HepG2 (cell line): Measurements from ENCODE around the gene KCNIP4. TPM values are rescaled to one million over a fixed set of nuclear protein-coding genes. Genes with fewer than 3 reads are reported as not detected.
A peak's percentile ranks its signal among the peaks of the same experiment; 100 is the strongest.

Source experiments
- ATAC-seq: fragments of 200-7000 bp; cut with Tn5 transposase; 3 replicates; pipeline ENCODE4 v1.9.1; 2020; ENCODE audit warnings: mild to moderate bottlenecking, moderate library complexity
- BruUV-seq: library from RNA; stranded (reverse); fragments of 400-500 nt; replicated peaks from 2 replicates; lab custom pipeline; 2021; lab: Mats Ljungman, UMichigan
- CTCF ChIA-PET: fragments of 300-600 bp; formaldehyde crosslinking; extraction: SDS; loops from one replicate; lab custom pipeline; 2021; ENCODE audit warnings: low total read pairs, inconsistent platforms, low intra/inter-chr PET ratio; lab: Yijun Ruan, JAX
- POLR2A ChIA-PET: fragments of 350-600 bp; sonication (Branson Sonifier 250); formaldehyde crosslinking; loops from one replicate; lab custom pipeline; 2020; ENCODE audit warnings: antibody characterized with exemption, inconsistent platforms; lab: Yijun Ruan, JAX
- DNase-seq: peaks from one replicate; pipeline ENCODE4 v3.0.0-alpha.2; 2015; ENCODE audit warnings: low spot score
- FAIRE-seq: peaks from 3 replicates; lab custom pipeline; 2011; peaks lifted over from hg19 to GRCh38; lab: Jason Lieb, UNC
- H2AFZ ChIP-seq: one replicate; pipeline ENCODE4 v1.6.1; 2011; ENCODE audit warnings: low read length, inconsistent platforms
- H3K27ac ChIP-seq: fragments of 300-600 bp; 3 replicates; pipeline ENCODE4 v1.8.0; 2011; ENCODE audit warnings: mixed run types, mild to moderate bottlenecking, mixed read lengths, low read length, inconsistent platforms; ENCODE audit not compliant: insufficient read depth; ENCODE audit errors: extremely low read length
- H3K27me3 ChIP-seq, 2 experiments: fragments of 200-600 bp in 1 of 2; 2 replicates in 1 of 2; 3 replicates in 1 of 2; pipeline versions ENCODE4 v1.6.0 to v1.8.0; 2011; ENCODE audit warnings: low read length in 2 of 2, mild to moderate bottlenecking in 2 of 2, moderate library complexity in 2 of 2, inconsistent platforms in 1 of 2; ENCODE audit not compliant: insufficient read depth in 2 of 2, control insufficient read depth in 1 of 2
- H3K36me3 ChIP-seq, 2 experiments: fragments of 200-600 bp in 1 of 2; replicated peaks in 1 of 2; 2 replicates in 1 of 2; 3 replicates in 1 of 2; pipeline versions ENCODE4 v1.5.1 to v1.8.0; 2011; ENCODE audit warnings: low read length in 2 of 2, inconsistent platforms in 1 of 2; ENCODE audit not compliant: insufficient read depth in 2 of 2, control insufficient read depth in 1 of 2
- H3K4me1 ChIP-seq: 2 replicates; pipeline ENCODE4 v1.5.1; 2012; ENCODE audit warnings: low read length, inconsistent platforms; ENCODE audit not compliant: insufficient read depth
- H3K4me2 ChIP-seq: 2 replicates; pipeline ENCODE4 v1.6.0; 2011; ENCODE audit warnings: low read depth, low read length, inconsistent platforms
- H3K4me3 ChIP-seq, 3 experiments: fragments of 200-600 bp in 1 of 3; sonication (generic), shearing (Covaris generic) in 1 of 3; replicated peaks in 1 of 3; 2 replicates each; pipeline ENCODE4 v1.5.1; 2011 to 2016; ENCODE audit warnings: low read length in 3 of 3, inconsistent platforms in 2 of 3, low read depth in 2 of 3, mild to moderate bottlenecking in 2 of 3, control low read depth in 1 of 3, mixed read lengths in 1 of 3; ENCODE audit not compliant: insufficient read depth in 1 of 3
- H3K79me2 ChIP-seq: one replicate; pipeline ENCODE4 v1.6.1; 2011; ENCODE audit warnings: low read length, inconsistent platforms; ENCODE audit not compliant: insufficient read depth
- H3K9ac ChIP-seq: 2 replicates; pipeline ENCODE4 v1.6.0; 2011; ENCODE audit warnings: mild to moderate bottlenecking, low read depth, low read length, inconsistent platforms; ENCODE audit not compliant: insufficient read depth
- H3K9me3 ChIP-seq: 2 replicates; pipeline ENCODE4 v1.5.1; 2012; ENCODE audit warnings: mild to moderate bottlenecking, low read length
- H4K20me1 ChIP-seq: 2 replicates; pipeline ENCODE4 v1.6.0; 2011; ENCODE audit warnings: inconsistent platforms, mild to moderate bottlenecking, low read length, moderate library complexity; ENCODE audit not compliant: insufficient read depth
- ATF7 ChIP-seq, 2 experiments: fragments of 450-650 bp in 1 of 2; sonication (generic) in 1 of 2; formaldehyde crosslinking in 1 of 2; IDR thresholded peaks; 2 replicates each; pipeline versions ENCODE4 v1.4.0 to v1.6.1; 2016 to 2020; ENCODE audit warnings: antibody characterized with exemption in 1 of 2, mild to moderate bottlenecking in 1 of 2, missing genetic modification reagents in 1 of 2
- EHMT2 ChIP-seq: fragments of 200-600 bp; sonication (generic); IDR thresholded peaks from 2 replicates; pipeline ENCODE4 v1.7.0; 2017; ENCODE audit warnings: antibody characterized with exemption, low read depth, low read length, borderline replicate concordance
- PPARG ChIP-seq: conservative IDR thresholded peaks from 2 replicates; pipeline ENCODE4 v1.6.1; 2016; ENCODE audit warnings: missing biosample characterization, missing genetic modification reagents
- RFXANK ChIP-seq: IDR thresholded peaks from 2 replicates; pipeline ENCODE4 v1.6.1; 2016
- ZFP36 ChIP-seq: fragments of 150-350 bp; IDR thresholded peaks from 2 replicates; pipeline ENCODE4 v1.6.1; 2018; ENCODE audit warnings: borderline replicate concordance, low read length, low read depth; ENCODE audit not compliant: partially characterized antibody
- whole genome bisulfite sequencing: methylation state at CpG from one replicate; pipeline ENCODE4 v1.1.6; 2017; ENCODE audit warnings: low lambda C conversion rate; 5-methylcytosine and 5-hydroxymethylcytosine counted together
- in situ Hi-C: cut with HindIII; loops from 2 replicates; pipeline ENCODE4 v1.10.0; 2017; ENCODE audit warnings: low pct_unique_long_range_greater_than_20kb; ENCODE audit not compliant: extremely low pct_ligation_motif_present
- intact Hi-C: fragments of 100-400 bp; cut with micrococcal nuclease; formaldehyde crosslinking; loops from one replicate; pipeline ENCODE4 v1.10.0; 2022; ENCODE audit not compliant: unreplicated experiment
- polyA plus RNA-seq, 8 experiments: library from polyadenylated mRNA; depleted of rRNA in 3 of 8; stranded (reverse) in 7 of 8; unstranded in 1 of 8; fragments of >200 nt; fragmentation: Illumina TruSeq in 4 of 8; extraction: Trizol in 4 of 8; gene quantifications; 2 replicates each; pipeline versions ENCODE4 v1.2.1 to v1.2.3, GENCODE V29; 2011 to 2016; ENCODE audit warnings: low read depth in 4 of 8, missing spikeins in 1 of 8, mixed read lengths in 1 of 8; ENCODE audit not compliant: insufficient read depth in 1 of 8
- total RNA-seq, 5 experiments: library from RNA; depleted of rRNA; stranded (reverse); fragments of >200 nt; fragmentation: Illumina TruSeq; extraction: Trizol; gene quantifications; 2 replicates each; pipeline ENCODE4 v1.2.3, GENCODE V29; 2016; ENCODE audit warnings: low read depth in 1 of 5

KCNIP4 gene
- total and polyA plus RNA-seq, 2 of the 13 experiments (the other 11 are each of a cell fraction or from before 2014, with no cell fraction given) = 0.09 TPM; not detected in 1

GRCh38 chr4:21815651-21816377 is 132.8 kb downstream of the KCNIP4 start:
- POLR2A ChIA-PET = no interaction called here
- Histone ChIP-seq H3K36me3 (no peaks in the 10 kb centered on the region), H3K4me3 (no peak overlapping the region), H3K4me1 (peaks cover 11% of the 10 kb centered on the region), H3K9ac (no peak overlapping the region), H3K27ac (no peak overlapping the region), H3K9me3 (peaks cover 13% of the 10 kb centered on the region), H3K79me2 (no peaks in the 10 kb centered on the region), H3K27me3 (no peaks in the 10 kb centered on the region), H4K20me1 (no peaks in the 10 kb centered on the region), H3K4me2 (no peak overlapping the region), H2AFZ (no peak overlapping the region)
- CTCF ChIA-PET = no interaction called here
- no peak for DNase-seq
- BruUV-seq = no TSS peak
- no peak for FAIRE-seq
- ATAC-seq = no peak
- TF ChIP-seq RFXANK (CRISPR knock-in tag) = no peak
- peak; percentile 57 for TF ChIP-seq ATF7 (IDR thresholded peaks at IDR 0.05)
- TF ChIP-seq ATF7 (CRISPR knock-in tag; IDR thresholded peaks at IDR 0.05) = no peak
- intact Hi-C loops (no loop called here), in situ Hi-C loops (no loop called here)

GRCh38 chr4:21811565-21811964 is 137.0 kb downstream of the KCNIP4 start:
- no TSS peak for BruUV-seq
- in situ Hi-C loops = no loop called here

More at GRCh38 chr4:21811565-21811964, 137.0 kb downstream of the KCNIP4 start:
- no peak overlapping the region for H3K9ac ChIP-seq
- no peak overlapping the region for H3K4me2 ChIP-seq
- H3K36me3 ChIP-seq = no peaks in the 10 kb centered on the region
- peak; percentile 51; the same call in 1 of the 3 replicates for ATAC-seq
- FAIRE-seq = no peak
- intact Hi-C loops = no loop called here
- ChIA-PET POLR2A (no interaction called here), CTCF (no interaction called here)
- TF ChIP-seq EHMT2 (no peak), ZFP36 (no peak), PPARG (peak; percentile 30; the same call in 1 of the 2 replicates)
- no peak overlapping the region for H2AFZ ChIP-seq
- peak; percentile 18 for DNase-seq
- peaks cover 11% of the 10 kb centered on the region for H3K4me1 ChIP-seq
- H3K79me2 ChIP-seq = no peaks in the 10 kb centered on the region
- H3K27ac ChIP-seq = no peak overlapping the region
- no peaks in the 10 kb centered on the region for H4K20me1 ChIP-seq
- no peaks in the 10 kb centered on the region for H3K9me3 ChIP-seq
- 6% methylated on average over 1 of the region's 1 CpG for WGBS
- no peaks in the 10 kb centered on the region for H3K27me3 ChIP-seq
- no peak overlapping the region for H3K4me3 ChIP-seq
